Fibroblast of the aortic adventitia (primary cell): ENCODE measurements around the gene ZFHX3. TPM values are rescaled to one million over a fixed set of nuclear protein-coding genes. Genes with fewer than 3 reads are reported as not detected.
A peak's percentile ranks its signal among the peaks of the same experiment; 100 is the strongest.

ENCODE experiments used
- DNase-seq: peaks from one replicate; pipeline ENCODE4 v3.0.0-alpha.2; 2010; ENCODE audit warnings: low read depth
- H3K4me3 ChIP-seq: 2 replicates; pipeline ENCODE4 v1.5.1; 2011; ENCODE audit warnings: low read depth, mild to moderate bottlenecking, control low read depth, low read length, moderate library complexity
- CTCF ChIP-seq: IDR thresholded peaks from 2 replicates; pipeline ENCODE4 v1.5.1; 2011; ENCODE audit warnings: mild to moderate bottlenecking, low read length, control low read depth, inconsistent platforms; ENCODE audit not compliant: insufficient read depth
- total RNA-seq: library from RNA; depleted of rRNA; stranded (reverse); fragments of >200 nt; gene quantifications from 2 replicates; pipeline ENCODE4 v1.2.3, GENCODE V29; 2012; ENCODE audit warnings: low replicate concordance

Gene ZFHX3
- total RNA-seq, 1 donor: 8.1 TPM

GRCh38 chr16:72960101-72960500, 87.8 kb downstream of the ZFHX3 start:
- no peak for DNase-seq
- no peak for TF ChIP-seq CTCF
- no peak overlapping the region for H3K4me3 ChIP-seq

GRCh38 chr16:72959301-72959996, 88.5 kb downstream of the ZFHX3 start:
- DNase-seq: no peak
- no peak for TF ChIP-seq CTCF
- H3K4me3 ChIP-seq: no peak overlapping the region

GRCh38 chr16:72958522-72959076, 89.3 kb downstream of the ZFHX3 start:
- no peak for DNase-seq
- no peak overlapping the region for H3K4me3 ChIP-seq
- no peak for TF ChIP-seq CTCF

GRCh38 chr16:72957303-72958277, 90.3 kb downstream of the ZFHX3 start:
- no peak overlapping the region for H3K4me3 ChIP-seq
- no peak for TF ChIP-seq CTCF
- no peak for DNase-seq

GRCh38 chr16:72956124-72957064, 91.5 kb downstream of the ZFHX3 start:
- no peak for DNase-seq
- TF ChIP-seq CTCF: no peak
- no peak overlapping the region for H3K4me3 ChIP-seq

- no peak for TF ChIP-seq CTCF
- peak; percentile 77 for DNase-seq
- peak overlapping the region; percentile 31 for H3K4me3 ChIP-seq
Measured at GRCh38 chr16:72952811-72953271, 95.1 kb downstream of the ZFHX3 start.
